GM19438 (cell line): ENCODE results near the gene INPP4B.

ENCODE experiments used
- ATAC-seq: cut with Tn5 transposase; IDR thresholded peaks from one replicate; pipeline ENCODE4 v1.9.1; 2021; ENCODE audit warnings: low read depth; ENCODE audit not compliant: unreplicated experiment

The INPP4B gene

GRCh38 chr4:142126890-142127497 is 719.1 kb downstream of the INPP4B start:
- ATAC-seq: no peak

GRCh38 chr4:142124874-142125273 is 721.2 kb downstream of the INPP4B start:
- no peak for ATAC-seq

- no peak for ATAC-seq
Measured at GRCh38 chr4:142121448-142122350, 724.4 kb downstream of the INPP4B start.

- ATAC-seq: no peak
Measured at GRCh38 chr4:142120921-142121320, 725.2 kb downstream of the INPP4B start.

GRCh38 chr4:142112451-142112850 is 733.6 kb downstream of the INPP4B start:
- ATAC-seq: no peak

GRCh38 chr4:142110136-142110535 is 736.0 kb downstream of the INPP4B start:
- ATAC-seq: no peak

GRCh38 chr4:142104041-142104440 is 742.1 kb downstream of the INPP4B start:
- no peak for ATAC-seq

- no peak for ATAC-seq
Measured at GRCh38 chr4:142101401-142101800, 744.7 kb downstream of the INPP4B start.

GRCh38 chr4:142100941-142101340 is 745.2 kb downstream of the INPP4B start:
- no peak for ATAC-seq

- ATAC-seq: no peak
Measured at GRCh38 chr4:142098900-142099545, 747.1 kb downstream of the INPP4B start.

- ATAC-seq: no peak
Measured at GRCh38 chr4:142098380-142098779, 747.7 kb downstream of the INPP4B start.

- ATAC-seq: no peak
Measured at GRCh38 chr4:142097015-142097414, 749.1 kb downstream of the INPP4B start.

GRCh38 chr4:142095886-142096605 is 750.1 kb downstream of the INPP4B start:
- ATAC-seq: no peak

GRCh38 chr4:142092941-142093340 is 753.2 kb downstream of the INPP4B start:
- no peak for ATAC-seq

- ATAC-seq: no peak
Measured at GRCh38 chr4:142091691-142092182, 754.4 kb downstream of the INPP4B start.

GRCh38 chr4:142091085-142091513 is 755.0 kb downstream of the INPP4B start:
- ATAC-seq: no peak

GRCh38 chr4:142088906-142089305 is 757.2 kb downstream of the INPP4B start:
- ATAC-seq: no peak

GRCh38 chr4:142085513-142086292 is 760.4 kb downstream of the INPP4B start:
- no peak for ATAC-seq

GRCh38 chr4:142083264-142083663 is 762.8 kb downstream of the INPP4B start:
- no peak for ATAC-seq

- ATAC-seq: no peak
Measured at GRCh38 chr4:142081025-142081424, 765.1 kb downstream of the INPP4B start.
